Measurements from ENCODE around the gene INPP4A.

GRCh38 chr2:98436734-98437133 lies 7.9 kb upstream of the INPP4A start:
- TF ChIP-seq ZNF776 (tag by site-specific recombination; IDR thresholded peaks at IDR 0.05; ENCODE audit: borderline replicate concordance) = no peak
- TF ChIP-seq ZNF302 (tag by site-specific recombination; IDR thresholded peaks at IDR 0.05; ENCODE audit: low read depth) = no peak
- no peak for TF ChIP-seq ZNF76 (tag by site-specific recombination; IDR thresholded peaks at IDR 0.05; ENCODE audit: borderline replicate concordance, low read depth)
- TF ChIP-seq ZBTB26 (tag by site-specific recombination; optimal IDR thresholded peaks at IDR 0.05) = no peak
- no peak for TF ChIP-seq REST (tag by site-specific recombination; IDR thresholded peaks at IDR 0.05)
- TF ChIP-seq ZNF148 (tag by site-specific recombination; IDR thresholded peaks at IDR 0.05; ENCODE audit: borderline replicate concordance) = no peak
- TF ChIP-seq ZNF513 (tag by site-specific recombination; IDR thresholded peaks at IDR 0.05) = no peak
- no peak for TF ChIP-seq ZNF23 (tag by site-specific recombination; IDR thresholded peaks at IDR 0.05; ENCODE audit: borderline replicate concordance)
- TF ChIP-seq CTCF (tag by site-specific recombination; IDR thresholded peaks at IDR 0.05) = no peak
- no peak for TF ChIP-seq TSHZ1 (tag by site-specific recombination; IDR thresholded peaks at IDR 0.05; ENCODE audit: borderline replicate concordance)
- TF ChIP-seq ZNF112 (tag by site-specific recombination; IDR thresholded peaks at IDR 0.05) = no peak
- no peak for TF ChIP-seq SCRT2 (tag by site-specific recombination; IDR thresholded peaks at IDR 0.05)

Data from HEK293 (cell line).